HepG2 (cell line): ENCODE data around the gene FRAS1. TPM values are rescaled to one million over a fixed set of nuclear protein-coding genes. Genes with fewer than 3 reads are reported as not detected.

Experiments used
- ATAC-seq: fragments of 200-7000 bp; cut with Tn5 transposase; 3 replicates; pipeline ENCODE4 v1.9.1; 2020; ENCODE audit warnings: mild to moderate bottlenecking, moderate library complexity
- BruUV-seq: library from RNA; stranded (reverse); fragments of 400-500 nt; replicated peaks from 2 replicates; lab custom pipeline; 2021; lab: Mats Ljungman, UMichigan
- CTCF ChIA-PET: fragments of 300-600 bp; formaldehyde crosslinking; extraction: SDS; loops from one replicate; lab custom pipeline; 2021; ENCODE audit warnings: low total read pairs, inconsistent platforms, low intra/inter-chr PET ratio; lab: Yijun Ruan, JAX
- POLR2A ChIA-PET: fragments of 350-600 bp; sonication (Branson Sonifier 250); formaldehyde crosslinking; loops from one replicate; lab custom pipeline; 2020; ENCODE audit warnings: antibody characterized with exemption, inconsistent platforms; lab: Yijun Ruan, JAX
- DNase-seq: peaks from one replicate; pipeline ENCODE4 v3.0.0-alpha.2; 2015; ENCODE audit warnings: low spot score
- FAIRE-seq: peaks from 3 replicates; lab custom pipeline; 2011; peaks lifted over from hg19 to GRCh38; lab: Jason Lieb, UNC
- H2AFZ ChIP-seq: one replicate; pipeline ENCODE4 v1.6.1; 2011; ENCODE audit warnings: low read length, inconsistent platforms
- H3K27ac ChIP-seq: fragments of 300-600 bp; 3 replicates; pipeline ENCODE4 v1.8.0; 2011; ENCODE audit warnings: mixed run types, mild to moderate bottlenecking, mixed read lengths, low read length, inconsistent platforms; ENCODE audit not compliant: insufficient read depth; ENCODE audit errors: extremely low read length
- H3K27me3 ChIP-seq, 2 experiments: fragments of 200-600 bp in 1 of 2; 2 replicates in 1 of 2; 3 replicates in 1 of 2; pipeline versions ENCODE4 v1.6.0 to v1.8.0; 2011; ENCODE audit warnings: low read length in 2 of 2, mild to moderate bottlenecking in 2 of 2, moderate library complexity in 2 of 2, inconsistent platforms in 1 of 2; ENCODE audit not compliant: insufficient read depth in 2 of 2, control insufficient read depth in 1 of 2
- H3K36me3 ChIP-seq, 2 experiments: fragments of 200-600 bp in 1 of 2; replicated peaks in 1 of 2; 2 replicates in 1 of 2; 3 replicates in 1 of 2; pipeline versions ENCODE4 v1.5.1 to v1.8.0; 2011; ENCODE audit warnings: low read length in 2 of 2, inconsistent platforms in 1 of 2; ENCODE audit not compliant: insufficient read depth in 2 of 2, control insufficient read depth in 1 of 2
- H3K4me1 ChIP-seq: 2 replicates; pipeline ENCODE4 v1.5.1; 2012; ENCODE audit warnings: low read length, inconsistent platforms; ENCODE audit not compliant: insufficient read depth
- H3K4me2 ChIP-seq: 2 replicates; pipeline ENCODE4 v1.6.0; 2011; ENCODE audit warnings: low read depth, low read length, inconsistent platforms
- H3K4me3 ChIP-seq, 3 experiments: fragments of 200-600 bp in 1 of 3; sonication (generic), shearing (Covaris generic) in 1 of 3; replicated peaks in 1 of 3; 2 replicates each; pipeline ENCODE4 v1.5.1; 2011 to 2016; ENCODE audit warnings: low read length in 3 of 3, inconsistent platforms in 2 of 3, low read depth in 2 of 3, mild to moderate bottlenecking in 2 of 3, control low read depth in 1 of 3, mixed read lengths in 1 of 3; ENCODE audit not compliant: insufficient read depth in 1 of 3
- H3K79me2 ChIP-seq: one replicate; pipeline ENCODE4 v1.6.1; 2011; ENCODE audit warnings: low read length, inconsistent platforms; ENCODE audit not compliant: insufficient read depth
- H3K9ac ChIP-seq: 2 replicates; pipeline ENCODE4 v1.6.0; 2011; ENCODE audit warnings: mild to moderate bottlenecking, low read depth, low read length, inconsistent platforms; ENCODE audit not compliant: insufficient read depth
- H3K9me3 ChIP-seq: 2 replicates; pipeline ENCODE4 v1.5.1; 2012; ENCODE audit warnings: mild to moderate bottlenecking, low read length
- H4K20me1 ChIP-seq: 2 replicates; pipeline ENCODE4 v1.6.0; 2011; ENCODE audit warnings: inconsistent platforms, mild to moderate bottlenecking, low read length, moderate library complexity; ENCODE audit not compliant: insufficient read depth
- CENPT ChIP-seq: sonication (generic); formaldehyde crosslinking; IDR thresholded peaks from 2 replicates; pipeline ENCODE4 v1.8.0; 2022; ENCODE audit warnings: low read depth, mild to moderate bottlenecking, moderate library complexity, missing genetic modification reagents
- DR1 ChIP-seq: sonication (generic); formaldehyde crosslinking; IDR thresholded peaks from 2 replicates; pipeline ENCODE4 v1.8.0; 2021; ENCODE audit warnings: mild to moderate bottlenecking, missing genetic modification reagents, inconsistent platforms
- DZIP1 ChIP-seq: sonication (generic); formaldehyde crosslinking; IDR thresholded peaks from 2 replicates; pipeline ENCODE4 v1.5.0; 2020; ENCODE audit warnings: mild to moderate bottlenecking, missing genetic modification reagents
- ELF3 ChIP-seq: IDR thresholded peaks from 2 replicates; pipeline ENCODE4 v1.6.1; 2016; ENCODE audit warnings: missing genetic modification reagents, missing compliant biosample characterization
- HDAC6 ChIP-seq: fragments of 200-600 bp; sonication (generic); IDR thresholded peaks from 2 replicates; pipeline ENCODE4 v1.7.0; 2017; ENCODE audit warnings: mild to moderate bottlenecking, antibody characterized with exemption, low read length, low read depth
- KLF16 ChIP-seq, 2 experiments: sonication (generic) in 1 of 2; formaldehyde crosslinking in 1 of 2; IDR thresholded peaks; 2 replicates each; pipeline versions ENCODE4 v1.6.1 to v1.8.0; 2016 to 2023; ENCODE audit warnings: missing genetic modification reagents in 2 of 2, missing compliant biosample characterization in 1 of 2
- MBNL3 ChIP-seq: fragments of 250-450 bp; sonication (Bioruptor Pico); conservative IDR thresholded peaks from 2 replicates; pipeline ENCODE4 v1.8.0; 2022; ENCODE audit warnings: mild to moderate bottlenecking, inconsistent platforms
- SAP130 ChIP-seq: IDR thresholded peaks from 2 replicates; pipeline ENCODE4 v1.6.1; 2016; ENCODE audit warnings: low read depth
- ZFP37 ChIP-seq: sonication (generic); formaldehyde crosslinking; IDR thresholded peaks from 2 replicates; pipeline ENCODE4 v1.4.0; 2020; ENCODE audit warnings: missing genetic modification reagents, borderline replicate concordance
- ZNF143 ChIP-seq: sonication (generic); formaldehyde crosslinking; IDR thresholded peaks from 2 replicates; pipeline ENCODE4 v1.4.0; 2020; ENCODE audit warnings: missing genetic modification reagents
- WGBS: methylation state at CpG from one replicate; pipeline ENCODE4 v1.1.6; 2017; ENCODE audit warnings: low lambda C conversion rate; 5-methylcytosine and 5-hydroxymethylcytosine counted together
- in situ Hi-C: cut with HindIII; loops from 2 replicates; pipeline ENCODE4 v1.10.0; 2017; ENCODE audit warnings: low pct_unique_long_range_greater_than_20kb; ENCODE audit not compliant: extremely low pct_ligation_motif_present
- intact Hi-C: fragments of 100-400 bp; cut with micrococcal nuclease; formaldehyde crosslinking; loops from one replicate; pipeline ENCODE4 v1.10.0; 2022; ENCODE audit not compliant: unreplicated experiment
- polyA plus RNA-seq, 8 experiments: library from polyadenylated mRNA; depleted of rRNA in 3 of 8; stranded (reverse) in 7 of 8; unstranded in 1 of 8; fragments of >200 nt; fragmentation: Illumina TruSeq in 4 of 8; extraction: Trizol in 4 of 8; gene quantifications; 2 replicates each; pipeline versions ENCODE4 v1.2.1 to v1.2.3, GENCODE V29; 2011 to 2016; ENCODE audit warnings: low read depth in 4 of 8, missing spikeins in 1 of 8, mixed read lengths in 1 of 8; ENCODE audit not compliant: insufficient read depth in 1 of 8
- total RNA-seq, 5 experiments: library from RNA; depleted of rRNA; stranded (reverse); fragments of >200 nt; fragmentation: Illumina TruSeq; extraction: Trizol; gene quantifications; 2 replicates each; pipeline ENCODE4 v1.2.3, GENCODE V29; 2016; ENCODE audit warnings: low read depth in 1 of 5
- TF ChIP-seq, protein P1 (sequence below), 2 experiments: sonication (generic) in 1 of 2; formaldehyde crosslinking in 1 of 2; IDR thresholded peaks; 2 replicates each; pipeline versions ENCODE4 v1.4.0 to v1.6.1; 2018 to 2020; ENCODE audit warnings: missing genetic modification reagents in 2 of 2, borderline replicate concordance in 1 of 2, low read depth in 1 of 2, mild to moderate bottlenecking in 1 of 2, missing biosample characterization in 1 of 2
- TF ChIP-seq, protein P2 (sequence below): sonication (generic); formaldehyde crosslinking; IDR thresholded peaks from 2 replicates; pipeline ENCODE4 v1.5.1; 2020; ENCODE audit warnings: missing genetic modification reagents, mild to moderate bottlenecking, borderline replicate concordance
- TF ChIP-seq, protein P3 (sequence below): sonication (generic); formaldehyde crosslinking; IDR thresholded peaks from 2 replicates; pipeline ENCODE4 v1.4.0; 2020; ENCODE audit warnings: mild to moderate bottlenecking, missing genetic modification reagents
- TF ChIP-seq, protein P4 (sequence below): sonication (generic); formaldehyde crosslinking; IDR thresholded peaks from 2 replicates; pipeline ENCODE4 v1.8.1; 2023; ENCODE audit warnings: mild to moderate bottlenecking, inconsistent platforms, moderate library complexity, missing genetic modification reagents, borderline replicate concordance

FRAS1 gene
- total and polyA plus RNA-seq, 2 of the 13 experiments (the other 11 are each of a cell fraction or from before 2014, with no cell fraction given): 22.5 to 31.6 TPM

- FAIRE-seq (no peak), DNase-seq (no peak), ATAC-seq (no peak)
- in situ Hi-C loops: no loop called here
- no peaks in the 10 kb centered on the region for H4K20me1 ChIP-seq
- peaks cover 19% of the 10 kb centered on the region for H3K4me1 ChIP-seq
- H3K9ac ChIP-seq: no peak overlapping the region
- H2AFZ ChIP-seq: no peak overlapping the region
- no peaks in the 10 kb centered on the region for H3K27me3 ChIP-seq
- H3K79me2 ChIP-seq: no peaks in the 10 kb centered on the region
- H3K4me2 ChIP-seq: no peak overlapping the region
- no peaks in the 10 kb centered on the region for H3K36me3 ChIP-seq
- intact Hi-C loops: no loop called here
- H3K27ac ChIP-seq: no peak overlapping the region
- no peaks in the 10 kb centered on the region for H3K9me3 ChIP-seq
- BruUV-seq: no TSS peak
- ChIA-PET POLR2A (no interaction called here), CTCF (interaction anchor here (0.9 kb wide), 1 partner anchor 28 kb away, joined by 3 read pairs; no protein-coding TSS in a partner anchor)
- WGBS: 89% methylated on average over 2 of the region's 2 CpGs
- no peak overlapping the region for H3K4me3 ChIP-seq
- TF ChIP-seq, protein P1, sequence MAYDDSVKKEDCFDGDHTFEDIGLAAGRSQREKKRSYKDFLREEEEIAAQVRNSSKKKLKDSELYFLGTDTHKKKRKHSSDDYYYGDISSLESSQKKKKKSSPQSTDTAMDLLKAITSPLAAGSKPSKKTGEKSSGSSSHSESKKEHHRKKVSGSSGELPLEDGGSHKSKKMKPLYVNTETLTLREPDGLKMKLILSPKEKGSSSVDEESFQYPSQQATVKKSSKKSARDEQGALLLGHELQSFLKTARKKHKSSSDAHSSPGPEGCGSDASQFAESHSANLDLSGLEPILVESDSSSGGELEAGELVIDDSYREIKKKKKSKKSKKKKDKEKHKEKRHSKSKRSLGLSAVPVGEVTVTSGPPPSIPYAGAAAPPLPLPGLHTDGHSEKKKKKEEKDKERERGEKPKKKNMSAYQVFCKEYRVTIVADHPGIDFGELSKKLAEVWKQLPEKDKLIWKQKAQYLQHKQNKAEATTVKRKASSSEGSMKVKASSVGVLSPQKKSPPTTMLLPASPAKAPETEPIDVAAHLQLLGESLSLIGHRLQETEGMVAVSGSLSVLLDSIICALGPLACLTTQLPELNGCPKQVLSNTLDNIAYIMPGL (CRISPR knock-in tag; IDR thresholded peaks at IDR 0.05; ENCODE audit: borderline replicate concordance in 1 of 2, low read depth in 1 of 2): no peak
- TF ChIP-seq ZNF143 (CRISPR knock-in tag): no peak
- no peak for TF ChIP-seq DR1 (CRISPR knock-in tag)
- no peak for TF ChIP-seq ELF3 (CRISPR knock-in tag)
- no peak for TF ChIP-seq CENPT (CRISPR knock-in tag)
- TF ChIP-seq, protein P2, sequence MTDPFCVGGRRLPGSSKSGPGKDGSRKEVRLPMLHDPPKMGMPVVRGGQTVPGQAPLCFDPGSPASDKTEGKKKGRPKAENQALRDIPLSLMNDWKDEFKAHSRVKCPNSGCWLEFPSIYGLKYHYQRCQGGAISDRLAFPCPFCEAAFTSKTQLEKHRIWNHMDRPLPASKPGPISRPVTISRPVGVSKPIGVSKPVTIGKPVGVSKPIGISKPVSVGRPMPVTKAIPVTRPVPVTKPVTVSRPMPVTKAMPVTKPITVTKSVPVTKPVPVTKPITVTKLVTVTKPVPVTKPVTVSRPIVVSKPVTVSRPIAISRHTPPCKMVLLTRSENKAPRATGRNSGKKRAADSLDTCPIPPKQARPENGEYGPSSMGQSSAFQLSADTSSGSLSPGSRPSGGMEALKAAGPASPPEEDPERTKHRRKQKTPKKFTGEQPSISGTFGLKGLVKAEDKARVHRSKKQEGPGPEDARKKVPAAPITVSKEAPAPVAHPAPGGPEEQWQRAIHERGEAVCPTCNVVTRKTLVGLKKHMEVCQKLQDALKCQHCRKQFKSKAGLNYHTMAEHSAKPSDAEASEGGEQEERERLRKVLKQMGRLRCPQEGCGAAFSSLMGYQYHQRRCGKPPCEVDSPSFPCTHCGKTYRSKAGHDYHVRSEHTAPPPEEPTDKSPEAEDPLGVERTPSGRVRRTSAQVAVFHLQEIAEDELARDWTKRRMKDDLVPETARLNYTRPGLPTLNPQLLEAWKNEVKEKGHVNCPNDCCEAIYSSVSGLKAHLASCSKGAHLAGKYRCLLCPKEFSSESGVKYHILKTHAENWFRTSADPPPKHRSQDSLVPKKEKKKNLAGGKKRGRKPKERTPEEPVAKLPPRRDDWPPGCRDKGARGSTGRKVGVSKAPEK (CRISPR knock-in tag): no peak
- no peak for TF ChIP-seq MBNL3 (CRISPR knock-in tag)
- TF ChIP-seq DZIP1 (CRISPR knock-in tag): no peak
- no peak for TF ChIP-seq ZFP37
- TF ChIP-seq, protein P3, sequence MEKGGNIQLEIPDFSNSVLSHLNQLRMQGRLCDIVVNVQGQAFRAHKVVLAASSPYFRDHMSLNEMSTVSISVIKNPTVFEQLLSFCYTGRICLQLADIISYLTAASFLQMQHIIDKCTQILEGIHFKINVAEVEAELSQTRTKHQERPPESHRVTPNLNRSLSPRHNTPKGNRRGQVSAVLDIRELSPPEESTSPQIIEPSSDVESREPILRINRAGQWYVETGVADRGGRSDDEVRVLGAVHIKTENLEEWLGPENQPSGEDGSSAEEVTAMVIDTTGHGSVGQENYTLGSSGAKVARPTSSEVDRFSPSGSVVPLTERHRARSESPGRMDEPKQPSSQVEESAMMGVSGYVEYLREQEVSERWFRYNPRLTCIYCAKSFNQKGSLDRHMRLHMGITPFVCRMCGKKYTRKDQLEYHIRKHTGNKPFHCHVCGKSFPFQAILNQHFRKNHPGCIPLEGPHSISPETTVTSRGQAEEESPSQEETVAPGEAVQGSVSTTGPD (CRISPR knock-in tag): no peak
- TF ChIP-seq KLF16 (CRISPR knock-in tag; IDR thresholded peaks at IDR 0.05): no peak
- TF ChIP-seq SAP130 (CRISPR knock-in tag): no peak
- TF ChIP-seq, protein P4, sequence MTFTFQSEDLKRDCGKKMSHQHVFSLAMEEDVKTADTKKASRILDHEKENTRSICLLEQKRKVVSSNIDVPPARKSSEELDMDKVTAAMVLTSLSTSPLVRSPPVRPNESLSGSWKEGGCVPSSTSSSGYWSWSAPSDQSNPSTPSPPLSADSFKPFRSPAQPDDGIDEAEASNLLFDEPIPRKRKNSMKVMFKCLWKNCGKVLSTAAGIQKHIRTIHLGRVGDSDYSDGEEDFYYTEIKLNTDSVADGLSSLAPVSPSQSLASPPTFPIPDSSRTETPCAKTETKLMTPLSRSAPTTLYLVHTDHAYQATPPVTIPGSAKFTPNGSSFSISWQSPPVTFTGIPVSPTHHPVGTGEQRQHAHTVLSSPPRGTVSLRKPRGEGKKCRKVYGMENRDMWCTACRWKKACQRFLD (CRISPR knock-in tag): no peak
- TF ChIP-seq HDAC6: no peak
Observed at GRCh38 chr4:78022517-78022916, 34.6 kb upstream of the FRAS1 start.
